Measurements from ENCODE around the gene TBL1Y.

The TBL1Y gene

GRCh38 chrY:7094365-7094764, 183.9 kb downstream of the TBL1Y start:
- no peak for DNase-seq

GRCh38 chrY:7097021-7097420, 186.5 kb downstream of the TBL1Y start:
- DNase-seq: no peak

- no peak for DNase-seq
These were observed 189.2 kb downstream of the TBL1Y start for GRCh38 chrY:7099742-7100141.

- no peak for DNase-seq
These were observed 192.2 kb downstream of the TBL1Y start for GRCh38 chrY:7102680-7103079.

- no peak for DNase-seq
These were observed 196.7 kb downstream of the TBL1Y start for GRCh38 chrY:7107179-7107578.

GRCh38 chrY:7110086-7110485, 199.6 kb downstream of the TBL1Y start:
- DNase-seq: no peak

GRCh38 chrY:7115871-7116270, 205.4 kb downstream of the TBL1Y start:
- DNase-seq: no peak

GRCh38 chrY:7122202-7122601, 211.7 kb downstream of the TBL1Y start:
- no peak for DNase-seq

- no peak for DNase-seq
These were observed 214.9 kb downstream of the TBL1Y start for GRCh38 chrY:7125136-7126056.

- DNase-seq: no peak
These were observed 217.7 kb downstream of the TBL1Y start for GRCh38 chrY:7128211-7128610.
